WTC11 (cell line): ENCODE data around the gene GRB10. TPM values are rescaled to one million over a fixed set of nuclear protein-coding genes. Genes with fewer than 3 reads are reported as not detected.

Experiments used
- ATAC-seq: fragments of 200-7000 bp; cut with Tn5 transposase; 2 replicates; pipeline ENCODE4 v1.10.0; 2021; ENCODE audit warnings: mild to moderate bottlenecking, moderate library complexity
- CTCF ChIA-PET: fragments of 300-600 bp; sonication (Branson Sonifier 250); formaldehyde crosslinking; loops from one replicate; lab custom pipeline; 2021; ENCODE audit warnings: antibody characterized with exemption; lab: Charles Lee
- POLR2A ChIA-PET: fragments of 350-600 bp; sonication (Branson Sonifier 250); formaldehyde crosslinking; loops from one replicate; lab custom pipeline; 2021; ENCODE audit warnings: antibody characterized with exemption; lab: Charles Lee
- DNase-seq: peaks from one replicate; pipeline ENCODE4 v3.0.0; 2021; ENCODE audit warnings: low spot score
- H3K27ac Mint-ChIP-seq: 2 replicates; pipeline ENCODE4 v1.8.0; 2021; ENCODE audit warnings: mixed read lengths
- H3K27me3 Mint-ChIP-seq: 2 replicates; pipeline ENCODE4 v1.8.0; 2021; ENCODE audit warnings: low read depth, mild to moderate bottlenecking, moderate library complexity, mixed read lengths
- H3K36me3 Mint-ChIP-seq: 2 replicates; pipeline ENCODE4 v1.8.0; 2021; ENCODE audit warnings: mixed read lengths
- H3K4me1 Mint-ChIP-seq: 2 replicates; pipeline ENCODE4 v1.8.0; 2022; ENCODE audit warnings: mixed read lengths
- H3K4me3 Mint-ChIP-seq: 2 replicates; pipeline ENCODE4 v1.8.0; 2021; ENCODE audit warnings: mild to moderate bottlenecking, moderate library complexity, mixed read lengths
- H3K9me3 Mint-ChIP-seq: 2 replicates; pipeline ENCODE4 v1.8.0; 2021; ENCODE audit warnings: mixed read lengths
- ELF4 ChIP-seq: sonication (generic); formaldehyde crosslinking; IDR thresholded peaks from 2 replicates; pipeline ENCODE4 v1.8.1; 2022; ENCODE audit warnings: low read depth, mild to moderate bottlenecking, moderate library complexity, missing genetic modification reagents
- OVOL2 ChIP-seq: fragments of 250-450 bp; sonication (Bioruptor Pico); IDR thresholded peaks from 2 replicates; pipeline ENCODE4 v1.9.0; 2021; ENCODE audit warnings: mild to moderate bottlenecking, borderline replicate concordance
- SP1 ChIP-seq: sonication (generic); formaldehyde crosslinking; conservative IDR thresholded peaks from 2 replicates; pipeline ENCODE4 v1.8.1; 2022; ENCODE audit warnings: missing genetic modification reagents
- STAT6 ChIP-seq: sonication (generic); formaldehyde crosslinking; conservative IDR thresholded peaks from 2 replicates; pipeline ENCODE4 v1.8.1; 2023; ENCODE audit warnings: mild to moderate bottlenecking, low read depth, missing genetic modification reagents, moderate library complexity
- TCF7 ChIP-seq: sonication (generic); formaldehyde crosslinking; IDR thresholded peaks from 2 replicates; pipeline ENCODE4 v1.8.0; 2022; ENCODE audit warnings: mild to moderate bottlenecking, low read depth, missing genetic modification reagents, moderate library complexity
- ZNF671 ChIP-seq: fragments of 250-450 bp; sonication (Bioruptor Pico); IDR thresholded peaks from 2 replicates; pipeline ENCODE4 v1.8.0; 2021; ENCODE audit warnings: mild to moderate bottlenecking
- total RNA-seq: library from RNA; stranded (reverse); gene quantifications from 3 replicates; pipeline ENCODE4 v1.2.3, GENCODE V29; 2021
- TF ChIP-seq, protein P1 (sequence below): sonication (generic); formaldehyde crosslinking; conservative IDR thresholded peaks from 2 replicates; pipeline ENCODE4 v1.8.1; 2022; ENCODE audit warnings: mild to moderate bottlenecking, missing genetic modification reagents
- TF ChIP-seq, protein P2 (sequence below): fragments of 250-450 bp; sonication (Bioruptor Pico); IDR thresholded peaks from 2 replicates; pipeline ENCODE4 v1.9.0; 2021; ENCODE audit warnings: mild to moderate bottlenecking
- TF ChIP-seq, protein P3 (sequence below): sonication (generic); formaldehyde crosslinking; IDR thresholded peaks from 2 replicates; pipeline ENCODE4 v1.8.0; 2023; ENCODE audit warnings: missing genetic modification reagents, mild to moderate bottlenecking, borderline replicate concordance

The GRB10 gene
- total RNA-seq, 1 experiment from 2014 or later, result 103 TPM

GRCh38 chr7:50781381-50782293 is 1.1 kb downstream of the GRB10 start:
- ATAC-seq (peak; percentile 5; the same call in 1 of the 2 replicates), DNase-seq (no peak)
- Mint-ChIP-seq H3K36me3 (peaks cover 15% of the 10 kb centered on the region), H3K9me3 (peaks cover 10% of the 10 kb centered on the region), H3K4me1 (peaks cover 45% of the 10 kb centered on the region), H3K4me3 (peak overlapping the region; percentile 66), H3K27me3 (peaks cover 7% of the 10 kb centered on the region), H3K27ac (peak overlapping the region; percentile 48; the same call in 1 of the 2 replicates)
- ChIA-PET POLR2A (no interaction called here), CTCF (interaction anchor here (1.0 kb wide), 1 partner anchor 18 kb away, joined by 4 read pairs; no protein-coding TSS in a partner anchor)
- TF ChIP-seq, protein P1, sequence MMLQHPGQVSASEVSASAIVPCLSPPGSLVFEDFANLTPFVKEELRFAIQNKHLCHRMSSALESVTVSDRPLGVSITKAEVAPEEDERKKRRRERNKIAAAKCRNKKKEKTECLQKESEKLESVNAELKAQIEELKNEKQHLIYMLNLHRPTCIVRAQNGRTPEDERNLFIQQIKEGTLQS (CRISPR knock-in tag), result no peak
- TF ChIP-seq ZNF671 (CRISPR knock-in tag) (no peak), OVOL2 (CRISPR knock-in tag) (no peak)
- TF ChIP-seq, protein P2, sequence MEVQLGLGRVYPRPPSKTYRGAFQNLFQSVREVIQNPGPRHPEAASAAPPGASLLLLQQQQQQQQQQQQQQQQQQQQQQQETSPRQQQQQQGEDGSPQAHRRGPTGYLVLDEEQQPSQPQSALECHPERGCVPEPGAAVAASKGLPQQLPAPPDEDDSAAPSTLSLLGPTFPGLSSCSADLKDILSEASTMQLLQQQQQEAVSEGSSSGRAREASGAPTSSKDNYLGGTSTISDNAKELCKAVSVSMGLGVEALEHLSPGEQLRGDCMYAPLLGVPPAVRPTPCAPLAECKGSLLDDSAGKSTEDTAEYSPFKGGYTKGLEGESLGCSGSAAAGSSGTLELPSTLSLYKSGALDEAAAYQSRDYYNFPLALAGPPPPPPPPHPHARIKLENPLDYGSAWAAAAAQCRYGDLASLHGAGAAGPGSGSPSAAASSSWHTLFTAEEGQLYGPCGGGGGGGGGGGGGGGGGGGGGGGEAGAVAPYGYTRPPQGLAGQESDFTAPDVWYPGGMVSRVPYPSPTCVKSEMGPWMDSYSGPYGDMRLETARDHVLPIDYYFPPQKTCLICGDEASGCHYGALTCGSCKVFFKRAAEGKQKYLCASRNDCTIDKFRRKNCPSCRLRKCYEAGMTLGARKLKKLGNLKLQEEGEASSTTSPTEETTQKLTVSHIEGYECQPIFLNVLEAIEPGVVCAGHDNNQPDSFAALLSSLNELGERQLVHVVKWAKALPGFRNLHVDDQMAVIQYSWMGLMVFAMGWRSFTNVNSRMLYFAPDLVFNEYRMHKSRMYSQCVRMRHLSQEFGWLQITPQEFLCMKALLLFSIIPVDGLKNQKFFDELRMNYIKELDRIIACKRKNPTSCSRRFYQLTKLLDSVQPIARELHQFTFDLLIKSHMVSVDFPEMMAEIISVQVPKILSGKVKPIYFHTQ (CRISPR knock-in tag), result no peak

DNA sequence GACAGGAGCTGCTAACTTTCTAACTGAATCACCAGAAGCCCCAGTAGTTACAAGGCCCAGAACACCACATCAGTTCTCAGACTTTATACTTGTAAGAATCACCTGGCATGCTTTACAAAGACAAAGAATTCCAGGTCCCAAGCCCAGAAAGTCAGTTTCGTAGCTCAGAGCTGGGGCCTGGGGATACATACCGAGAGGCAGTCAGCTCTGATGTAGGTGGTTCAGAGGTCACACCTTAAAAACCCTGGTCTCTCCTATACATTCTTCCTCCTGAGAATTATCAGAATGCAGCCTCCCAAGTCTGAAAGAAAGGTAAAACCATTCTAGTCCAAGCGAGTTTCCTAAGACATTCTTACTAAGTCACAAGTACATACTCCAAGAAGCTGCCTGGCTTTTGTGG is 2.3 kb downstream of the GRB10 start:
- ChIA-PET CTCF (interaction anchor here (0.8 kb wide), 1 partner anchor 202 kb away, joined by 3 read pairs; no protein-coding TSS in a partner anchor), POLR2A (no interaction called here)
- Mint-ChIP-seq H3K27me3 (peaks cover 7% of the 10 kb centered on the region), H3K4me1 (peaks cover 57% of the 10 kb centered on the region), H3K4me3 (no peak overlapping the region), H3K27ac (no peak overlapping the region; the same call in 1 of the 2 replicates), H3K36me3 (peaks cover 15% of the 10 kb centered on the region), H3K9me3 (peaks cover 9% of the 10 kb centered on the region)
- ATAC-seq (no peak), DNase-seq (no peak)
- TF ChIP-seq SP1 (CRISPR knock-in tag) (no peak), TCF7 (CRISPR knock-in tag) (no peak), ELF4 (CRISPR knock-in tag) (no peak), STAT6 (CRISPR knock-in tag) (no peak)
- TF ChIP-seq, protein P3, sequence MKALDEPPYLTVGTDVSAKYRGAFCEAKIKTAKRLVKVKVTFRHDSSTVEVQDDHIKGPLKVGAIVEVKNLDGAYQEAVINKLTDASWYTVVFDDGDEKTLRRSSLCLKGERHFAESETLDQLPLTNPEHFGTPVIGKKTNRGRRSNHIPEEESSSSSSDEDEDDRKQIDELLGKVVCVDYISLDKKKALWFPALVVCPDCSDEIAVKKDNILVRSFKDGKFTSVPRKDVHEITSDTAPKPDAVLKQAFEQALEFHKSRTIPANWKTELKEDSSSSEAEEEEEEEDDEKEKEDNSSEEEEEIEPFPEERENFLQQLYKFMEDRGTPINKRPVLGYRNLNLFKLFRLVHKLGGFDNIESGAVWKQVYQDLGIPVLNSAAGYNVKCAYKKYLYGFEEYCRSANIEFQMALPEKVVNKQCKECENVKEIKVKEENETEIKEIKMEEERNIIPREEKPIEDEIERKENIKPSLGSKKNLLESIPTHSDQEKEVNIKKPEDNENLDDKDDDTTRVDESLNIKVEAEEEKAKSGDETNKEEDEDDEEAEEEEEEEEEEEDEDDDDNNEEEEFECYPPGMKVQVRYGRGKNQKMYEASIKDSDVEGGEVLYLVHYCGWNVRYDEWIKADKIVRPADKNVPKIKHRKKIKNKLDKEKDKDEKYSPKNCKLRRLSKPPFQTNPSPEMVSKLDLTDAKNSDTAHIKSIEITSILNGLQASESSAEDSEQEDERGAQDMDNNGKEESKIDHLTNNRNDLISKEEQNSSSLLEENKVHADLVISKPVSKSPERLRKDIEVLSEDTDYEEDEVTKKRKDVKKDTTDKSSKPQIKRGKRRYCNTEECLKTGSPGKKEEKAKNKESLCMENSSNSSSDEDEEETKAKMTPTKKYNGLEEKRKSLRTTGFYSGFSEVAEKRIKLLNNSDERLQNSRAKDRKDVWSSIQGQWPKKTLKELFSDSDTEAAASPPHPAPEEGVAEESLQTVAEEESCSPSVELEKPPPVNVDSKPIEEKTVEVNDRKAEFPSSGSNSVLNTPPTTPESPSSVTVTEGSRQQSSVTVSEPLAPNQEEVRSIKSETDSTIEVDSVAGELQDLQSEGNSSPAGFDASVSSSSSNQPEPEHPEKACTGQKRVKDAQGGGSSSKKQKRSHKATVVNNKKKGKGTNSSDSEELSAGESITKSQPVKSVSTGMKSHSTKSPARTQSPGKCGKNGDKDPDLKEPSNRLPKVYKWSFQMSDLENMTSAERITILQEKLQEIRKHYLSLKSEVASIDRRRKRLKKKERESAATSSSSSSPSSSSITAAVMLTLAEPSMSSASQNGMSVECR, result no peak
